A549 (cell line): Measurements from ENCODE around the gene COL5A2.

Source experiments
- CBX8 ChIP-seq: fragments of 200-600 bp; sonication (generic); IDR thresholded peaks from 2 replicates; pipeline ENCODE4 v1.6.1; 2016
- CEBPB ChIP-seq, 2 experiments: fragments of >200 bp in 1 of 2; sonication (Bioruptor Twin) in 1 of 2; formaldehyde crosslinking in 1 of 2; IDR thresholded peaks; 2 replicates each; pipeline ENCODE4 v1.6.1; 2012 to 2016
- CHD2 ChIP-seq: fragments of 150-350 bp; IDR thresholded peaks from 2 replicates; pipeline ENCODE4 v1.6.1; 2014; ENCODE audit warnings: low read length; ENCODE audit not compliant: partially characterized antibody
- CTCF ChIP-seq: fragments of >200 bp; sonication (Bioruptor Twin); formaldehyde crosslinking; IDR thresholded peaks from 3 replicates; pipeline ENCODE4 v1.5.1; 2016
- EP300 ChIP-seq, 2 experiments: fragments of >200 bp; sonication (Bioruptor Twin); formaldehyde crosslinking; IDR thresholded peaks; 2 replicates in 1 of 2; 3 replicates in 1 of 2; pipeline ENCODE4 v1.6.1; 2016 to 2017
- JUNB ChIP-seq: fragments of >200 bp; sonication (Bioruptor Twin); formaldehyde crosslinking; IDR thresholded peaks from 2 replicates; pipeline ENCODE4 v1.6.1; 2016
- MAX ChIP-seq: IDR thresholded peaks from 2 replicates; pipeline ENCODE4 v1.6.1; 2012

GRCh38 chr2:188986839-188987238, 192.7 kb downstream of the COL5A2 start:
- TF ChIP-seq CHD2 = no peak
- no peak for TF ChIP-seq JUNB
- TF ChIP-seq CTCF = no peak
- TF ChIP-seq EP300 (IDR thresholded peaks at IDR 0.05) = no peak
- no peak for TF ChIP-seq MAX
- no peak for TF ChIP-seq CEBPB (IDR thresholded peaks at IDR 0.05)
- TF ChIP-seq CBX8 = no peak
